Endothelial cell of umbilical vein (primary cell): ENCODE results near the gene CNTN1. TPM values are rescaled to one million over a fixed set of nuclear protein-coding genes. Genes with fewer than 3 reads are reported as not detected.

Source experiments
- BruUV-seq: library from RNA; stranded (reverse); fragments of 400-500 nt; replicated peaks from 2 replicates; lab custom pipeline; 2021; lab: Mats Ljungman, UMichigan
- CTCF ChIA-PET: fragments of 300-600, 350-600 bp; sonication (Branson Sonifier 250); formaldehyde crosslinking; loops from one replicate; lab custom pipeline; 2021; ENCODE audit warnings: antibody characterized with exemption, inconsistent platforms; lab: Charles Lee
- POLR2A ChIA-PET: fragments of 300-600, 350-600 bp; sonication (Branson Sonifier 250); formaldehyde crosslinking; loops from one replicate; lab custom pipeline; 2021; ENCODE audit warnings: antibody characterized with exemption, inconsistent platforms; lab: Charles Lee
- DNase-seq: peaks from one replicate; pipeline ENCODE4 v3.0.0-alpha.2; 2011; ENCODE audit warnings: low read depth, low spot score
- FAIRE-seq: peaks from 2 replicates; lab custom pipeline; 2011; peaks lifted over from hg19 to GRCh38; lab: Jason Lieb, UNC
- H2AFZ ChIP-seq: 2 replicates; pipeline ENCODE4 v1.6.0; 2012; ENCODE audit warnings: low read depth, low read length, control low read depth, inconsistent platforms
- H3K27ac ChIP-seq: 2 replicates; pipeline ENCODE4 v1.5.1; 2011; ENCODE audit warnings: low read depth, mild to moderate bottlenecking, control low read depth, low read length, moderate library complexity; ENCODE audit not compliant: insufficient read depth
- H3K27me3 ChIP-seq, 2 experiments: 2 replicates each; pipeline versions ENCODE4 v1.6.0 to v1.6.1; 2011; ENCODE audit warnings: low read length in 2 of 2, mixed read lengths in 1 of 2; ENCODE audit not compliant: control insufficient read depth in 2 of 2, insufficient read depth in 2 of 2
- H3K36me3 ChIP-seq, 2 experiments: 2 replicates in 1 of 2; 3 replicates in 1 of 2; pipeline ENCODE4 v1.5.1; 2011; ENCODE audit warnings: low read length in 2 of 2, mild to moderate bottlenecking in 1 of 2, moderate library complexity in 1 of 2; ENCODE audit not compliant: control insufficient read depth in 2 of 2, insufficient read depth in 2 of 2; ENCODE audit errors: extremely low read depth in 1 of 2
- H3K4me1 ChIP-seq: 3 replicates; pipeline ENCODE4 v1.5.1; 2011; ENCODE audit warnings: mild to moderate bottlenecking, low read length; ENCODE audit not compliant: control insufficient read depth, insufficient read depth; ENCODE audit errors: extremely low read depth
- H3K4me2 ChIP-seq: 2 replicates; pipeline ENCODE4 v1.6.1; 2011; ENCODE audit warnings: low read length, control low read depth, mixed read lengths; ENCODE audit not compliant: insufficient read depth
- H3K4me3 ChIP-seq, 3 experiments: fragments of 200-600 bp in 1 of 3; sonication (generic), shearing (Covaris generic) in 1 of 3; replicated peaks in 1 of 3; 2 replicates each; pipeline ENCODE4 v1.5.1; 2011 to 2016; ENCODE audit warnings: control low read depth in 3 of 3, low read length in 3 of 3, mild to moderate bottlenecking in 2 of 3, inconsistent platforms in 1 of 3, low read depth in 1 of 3, moderate library complexity in 1 of 3; ENCODE audit not compliant: insufficient read depth in 1 of 3
- H3K79me2 ChIP-seq: 2 replicates; pipeline ENCODE4 v1.6.0; 2012; ENCODE audit warnings: low read length, inconsistent platforms; ENCODE audit not compliant: control insufficient read depth, insufficient read depth
- H3K9ac ChIP-seq: replicated peaks from 2 replicates; pipeline ENCODE3; 2011; ENCODE audit warnings: low read length, control low read depth; ENCODE audit not compliant: insufficient read depth; ENCODE audit errors: extremely low read depth
- H3K9me1 ChIP-seq: replicated peaks from 3 replicates; pipeline ENCODE4 v1.6.0; 2011; ENCODE audit warnings: mild to moderate bottlenecking, low read length; ENCODE audit not compliant: control insufficient read depth, insufficient read depth; ENCODE audit errors: extremely low read depth
- H3K9me3 ChIP-seq: replicated peaks from 2 replicates; pipeline ENCODE4 v1.5.1; 2012; ENCODE audit warnings: low read length, inconsistent platforms; ENCODE audit not compliant: control insufficient read depth, insufficient read depth
- H4K20me1 ChIP-seq: replicated peaks from 2 replicates; pipeline ENCODE3; 2011; ENCODE audit warnings: mild to moderate bottlenecking, low read length; ENCODE audit not compliant: control insufficient read depth, insufficient read depth; ENCODE audit errors: extremely low read depth
- CTCF ChIP-seq, 2 donors: IDR thresholded peaks; 1 replicate in 1 of 2; 2 replicates in 1 of 2; pipeline ENCODE4 v1.5.1; 2011; ENCODE audit warnings: low read length in 2 of 2, mild to moderate bottlenecking in 2 of 2, moderate library complexity in 2 of 2, control low read depth in 1 of 2, inconsistent platforms in 1 of 2, low read depth in 1 of 2; ENCODE audit not compliant: insufficient read depth in 1 of 2; ENCODE audit errors: extremely low read depth in 1 of 2
- EZH2 ChIP-seq: IDR thresholded peaks from 2 replicates; pipeline ENCODE4 v1.6.1; 2012; ENCODE audit warnings: borderline replicate concordance, low read depth, mild to moderate bottlenecking, moderate library complexity, low read length, inconsistent platforms; ENCODE audit not compliant: severe bottlenecking
- FOS ChIP-seq: IDR thresholded peaks from 2 replicates; pipeline ENCODE4 v1.6.1; 2011; ENCODE audit warnings: mild to moderate bottlenecking, low read length, moderate library complexity, borderline replicate concordance; ENCODE audit not compliant: insufficient read depth
- GATA2 ChIP-seq: IDR thresholded peaks from 2 replicates; pipeline ENCODE4 v1.7.0; 2011; ENCODE audit warnings: low read depth, mild to moderate bottlenecking, moderate library complexity, mixed read lengths, low read length; ENCODE audit not compliant: insufficient read length, insufficient read depth
- JUN ChIP-seq: IDR thresholded peaks from 2 replicates; pipeline ENCODE4 v1.6.1; 2011; ENCODE audit warnings: borderline replicate concordance, low read depth; ENCODE audit not compliant: insufficient read length, insufficient read depth
- MAX ChIP-seq: IDR thresholded peaks from 2 replicates; pipeline ENCODE4 v1.6.1; 2011; ENCODE audit not compliant: insufficient read depth, insufficient read length
- MYC ChIP-seq: IDR thresholded peaks from one replicate; pipeline ENCODE4 v1.6.1; 2011; ENCODE audit warnings: mild to moderate bottlenecking, low read depth, low read length
- POLR2A ChIP-seq: IDR thresholded peaks from 2 replicates; pipeline ENCODE4 v1.6.1; 2012; ENCODE audit warnings: low read depth, mild to moderate bottlenecking, control low read depth, low read length
- POLR2AphosphoS5 ChIP-seq: IDR thresholded peaks from 2 replicates; pipeline ENCODE4 v1.6.1; 2012; ENCODE audit warnings: low read depth, mild to moderate bottlenecking, control low read depth, low read length, moderate library complexity; ENCODE audit not compliant: insufficient read depth
- dilution Hi-C: fragments of 300-500 bp; cut with MboI; formaldehyde crosslinking; loops from one replicate; pipeline ENCODE4 v1.15.0; 2019; ENCODE audit warnings: low sequenced_read_pairs; ENCODE audit not compliant: extremely low pct_ligation_motif_present
- intact Hi-C: fragments of 100-400 bp; cut with micrococcal nuclease; formaldehyde crosslinking; loops from one replicate; pipeline ENCODE4 v1.10.0; 2022
- polyA plus RNA-seq, 4 experiments: library from polyadenylated mRNA; depleted of rRNA in 3 of 4; stranded (reverse) in 3 of 4; unstranded in 1 of 4; fragments of >200 nt; gene quantifications; 2 replicates each; pipeline versions ENCODE4 v1.2.1 to v1.2.3, GENCODE V29; 2011 to 2012; ENCODE audit warnings: missing spikeins in 1 of 4
- total RNA-seq: library from RNA; stranded (reverse); gene quantifications from 2 replicates; pipeline ENCODE4 v1.2.3, GENCODE V29; 2021

The CNTN1 gene
- total and polyA plus RNA-seq, 2 donors (not counting 3 experiments of a cell fraction or from before 2014, with no cell fraction given) = 0.07 TPM; not detected in 1

GRCh38 chr12:40784102-40784501 lies 91.9 kb downstream of the CNTN1 start:
- FAIRE-seq = no peak
- intact Hi-C loops = no loop called here
- CTCF ChIA-PET = no interaction called here

GRCh38 chr12:40788276-40788675 lies 96.0 kb downstream of the CNTN1 start:
- dilution Hi-C loops = no loop called here
- BruUV-seq = no TSS peak

More at GRCh38 chr12:40784102-40784501, 91.9 kb downstream of the CNTN1 start:
- TF ChIP-seq POLR2A (no peak), CTCF (IDR thresholded peaks at IDR 0.05; ENCODE audit: extremely low read depth in 1 of 2, insufficient read depth in 1 of 2, low read depth in 1 of 2, low read length in 2 of 2) (no peak), FOS (no peak), POLR2AphosphoS5 (no peak), MYC (no peak)
- dilution Hi-C loops = no loop called here
- Histone ChIP-seq H3K9me3 (no peaks in the 10 kb centered on the region), H3K4me3 (no peak overlapping the region), H3K9me1 (no peaks in the 10 kb centered on the region), H2AFZ (no peak overlapping the region), H3K27me3 (no peaks in the 10 kb centered on the region), H3K4me2 (no peak overlapping the region), H3K4me1 (no peaks in the 10 kb centered on the region), H3K9ac (no peak overlapping the region), H4K20me1 (no peaks in the 10 kb centered on the region), H3K79me2 (no peaks in the 10 kb centered on the region), H3K27ac (no peak overlapping the region), H3K36me3 (no peaks in the 10 kb centered on the region)
- DNase-seq = no peak
- BruUV-seq = no TSS peak
- POLR2A ChIA-PET = no interaction called here

More at GRCh38 chr12:40788276-40788675, 96.0 kb downstream of the CNTN1 start:
- Histone ChIP-seq H2AFZ (no peak overlapping the region), H3K4me1 (no peaks in the 10 kb centered on the region), H4K20me1 (no peaks in the 10 kb centered on the region), H3K9ac (no peak overlapping the region), H3K9me3 (no peaks in the 10 kb centered on the region), H3K9me1 (no peaks in the 10 kb centered on the region), H3K79me2 (no peaks in the 10 kb centered on the region), H3K36me3 (no peaks in the 10 kb centered on the region), H3K27ac (no peak overlapping the region), H3K4me2 (no peak overlapping the region), H3K4me3 (no peak overlapping the region), H3K27me3 (no peaks in the 10 kb centered on the region)
- TF ChIP-seq MYC (no peak), CTCF (IDR thresholded peaks at IDR 0.05; ENCODE audit: extremely low read depth in 1 of 2, insufficient read depth in 1 of 2, low read depth in 1 of 2, low read length in 2 of 2) (no peak), MAX (no peak), JUN (no peak), FOS (no peak), EZH2 (no peak), GATA2 (no peak), POLR2AphosphoS5 (no peak), POLR2A (no peak)
- intact Hi-C loops = no loop called here
- CTCF ChIA-PET = no interaction called here
- POLR2A ChIA-PET = no interaction called here
- no peak for FAIRE-seq
- no peak for DNase-seq
